ENCODE results near the gene KIAA1217. TPM values are rescaled to one million over a fixed set of nuclear protein-coding genes. Genes with fewer than 3 reads are reported as not detected.

Gene KIAA1217
- total RNA-seq, 1 donor from 2014 or later = 13.0 TPM

DNA sequence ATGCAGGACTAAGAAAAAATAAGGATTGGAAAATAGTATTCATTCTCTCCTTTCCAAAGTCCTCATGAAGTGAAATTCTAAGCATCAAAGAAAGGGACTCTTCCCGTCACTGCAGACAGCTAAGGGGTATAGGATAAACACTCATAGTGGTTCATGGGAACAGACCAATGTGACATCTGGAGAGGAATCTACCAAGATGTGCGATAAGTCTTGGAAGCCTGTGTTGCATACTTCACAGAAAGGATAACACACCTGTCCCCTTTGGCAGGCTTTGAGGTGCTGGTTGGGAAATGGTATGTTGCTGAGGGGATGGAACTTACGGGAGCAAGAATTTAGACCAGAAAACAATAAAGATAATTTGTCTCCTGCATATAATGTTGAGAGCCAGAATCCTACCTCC is 266.7 kb downstream of the KIAA1217 start:
- no peaks in the 10 kb centered on the region for H3K9me3 ChIP-seq
- H3K27ac ChIP-seq = no peak overlapping the region
- H3K4me3 ChIP-seq = no peak overlapping the region
- TF ChIP-seq, protein P1, sequence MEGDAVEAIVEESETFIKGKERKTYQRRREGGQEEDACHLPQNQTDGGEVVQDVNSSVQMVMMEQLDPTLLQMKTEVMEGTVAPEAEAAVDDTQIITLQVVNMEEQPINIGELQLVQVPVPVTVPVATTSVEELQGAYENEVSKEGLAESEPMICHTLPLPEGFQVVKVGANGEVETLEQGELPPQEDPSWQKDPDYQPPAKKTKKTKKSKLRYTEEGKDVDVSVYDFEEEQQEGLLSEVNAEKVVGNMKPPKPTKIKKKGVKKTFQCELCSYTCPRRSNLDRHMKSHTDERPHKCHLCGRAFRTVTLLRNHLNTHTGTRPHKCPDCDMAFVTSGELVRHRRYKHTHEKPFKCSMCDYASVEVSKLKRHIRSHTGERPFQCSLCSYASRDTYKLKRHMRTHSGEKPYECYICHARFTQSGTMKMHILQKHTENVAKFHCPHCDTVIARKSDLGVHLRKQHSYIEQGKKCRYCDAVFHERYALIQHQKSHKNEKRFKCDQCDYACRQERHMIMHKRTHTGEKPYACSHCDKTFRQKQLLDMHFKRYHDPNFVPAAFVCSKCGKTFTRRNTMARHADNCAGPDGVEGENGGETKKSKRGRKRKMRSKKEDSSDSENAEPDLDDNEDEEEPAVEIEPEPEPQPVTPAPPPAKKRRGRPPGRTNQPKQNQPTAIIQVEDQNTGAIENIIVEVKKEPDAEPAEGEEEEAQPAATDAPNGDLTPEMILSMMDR (IDR thresholded peaks at IDR 0.05) = no peak
- no peak for DNase-seq (ENCODE audit: low spot score in 2 of 2)
- no peaks in the 10 kb centered on the region for H3K27me3 ChIP-seq
- no peaks in the 10 kb centered on the region for H3K4me1 ChIP-seq
- intact Hi-C loops (cut with DNase I) = no loop called here
- peaks cover 2 to 10% of the 10 kb centered on the region in 2 donors for H3K36me3 ChIP-seq

DNA sequence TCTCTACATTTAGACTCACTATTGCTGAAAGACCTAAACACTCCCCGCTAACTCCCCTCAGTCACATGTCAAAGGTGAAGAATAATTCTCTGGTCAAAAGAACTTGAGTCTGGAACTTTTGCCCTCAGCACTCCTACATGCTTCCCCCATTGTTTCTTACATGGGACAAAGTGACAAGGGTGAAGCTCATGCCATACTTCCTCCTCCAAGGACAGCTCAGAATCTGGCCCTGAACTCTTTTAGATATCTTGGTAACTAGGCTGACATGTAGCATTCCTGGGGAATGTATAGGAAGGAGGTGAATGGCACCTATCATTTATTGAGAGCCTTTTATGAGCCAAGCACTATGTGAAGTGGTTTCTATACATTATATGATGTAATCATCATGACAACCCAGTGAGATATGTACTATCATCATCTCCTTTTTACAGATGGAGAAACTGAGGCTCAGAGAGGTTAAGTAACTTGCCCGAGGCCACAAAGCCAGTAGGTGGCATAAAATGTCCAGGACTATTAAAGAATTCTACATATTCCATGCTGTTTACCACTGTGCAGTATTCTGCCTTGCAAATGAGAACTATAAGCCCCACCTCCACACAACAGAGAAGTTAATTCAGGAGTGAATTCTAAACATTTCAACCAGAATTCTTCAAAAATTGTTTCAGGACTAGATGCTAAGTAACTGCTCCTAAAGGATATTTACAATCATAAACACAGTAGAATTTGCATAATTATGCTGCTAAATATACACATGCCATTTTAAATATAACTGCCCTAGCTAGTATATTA is 268.2 kb downstream of the KIAA1217 start:
- TF ChIP-seq, protein P1 (IDR thresholded peaks at IDR 0.05) = no peak
- H3K36me3 ChIP-seq = peaks cover 2 to 10% of the 10 kb centered on the region in 2 donors
- H3K4me1 ChIP-seq = no peaks in the 10 kb centered on the region
- H3K9me3 ChIP-seq = no peaks in the 10 kb centered on the region
- intact Hi-C loops (cut with DNase I) = no loop called here
- H3K27me3 ChIP-seq = no peaks in the 10 kb centered on the region
- no peak for DNase-seq (ENCODE audit: low spot score in 2 of 2)
- H3K27ac ChIP-seq = no peak overlapping the region
- H3K4me3 ChIP-seq = no peak overlapping the region

DNA sequence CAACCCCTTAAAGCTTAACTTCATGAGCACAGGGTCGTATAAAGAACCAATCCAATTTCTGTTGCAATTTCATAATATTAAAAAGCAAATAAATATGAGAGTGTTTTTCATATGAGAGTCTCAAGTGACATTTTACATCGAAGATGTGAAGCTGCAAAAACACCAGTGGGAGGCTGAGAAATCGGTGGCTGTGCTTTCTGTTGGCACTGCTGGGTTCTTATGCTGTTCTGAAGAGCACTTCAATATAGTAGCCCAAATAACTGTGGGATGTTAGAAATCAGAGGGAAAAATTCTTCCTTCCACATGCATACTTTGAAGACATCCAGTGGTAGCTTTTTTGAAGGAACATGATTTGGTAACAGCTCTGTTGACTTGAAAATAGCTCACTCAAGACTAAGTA is 269.0 kb downstream of the KIAA1217 start:
- DNase-seq (ENCODE audit: low spot score in 2 of 2) = no peak
- no peaks in the 10 kb centered on the region for H3K27me3 ChIP-seq
- intact Hi-C loops (cut with DNase I) = no loop called here
- no peaks in the 10 kb centered on the region for H3K9me3 ChIP-seq
- H3K27ac ChIP-seq = no peak overlapping the region
- H3K4me3 ChIP-seq = no peak overlapping the region
- TF ChIP-seq, protein P1 (IDR thresholded peaks at IDR 0.05) = no peak
- no peaks in the 10 kb centered on the region for H3K4me1 ChIP-seq
- peaks cover 0 to 9% of the 10 kb centered on the region in 2 donors for H3K36me3 ChIP-seq

DNA sequence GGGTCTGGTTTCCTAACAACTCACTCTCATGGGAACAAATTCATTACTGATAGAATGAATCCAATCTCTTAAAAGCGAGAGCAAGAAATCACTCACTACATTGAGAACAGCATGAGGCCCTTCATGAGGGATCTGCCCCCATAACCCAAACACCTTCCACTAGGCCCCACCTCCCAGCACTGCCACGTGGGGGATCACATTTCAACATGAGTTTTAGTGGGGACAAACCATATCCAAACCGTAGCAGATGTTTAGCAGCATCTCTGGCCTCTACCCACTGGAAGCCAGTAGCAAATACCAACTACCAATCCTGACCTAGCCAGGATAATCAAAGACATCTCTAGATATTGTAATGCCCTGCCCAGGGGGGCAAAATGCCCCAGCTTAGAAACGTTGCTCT is 270.9 kb downstream of the KIAA1217 start:
- no peaks in the 10 kb centered on the region for H3K36me3 ChIP-seq
- DNase-seq (ENCODE audit: low spot score in 2 of 2) = no peak
- H3K9me3 ChIP-seq = no peaks in the 10 kb centered on the region
- H3K27ac ChIP-seq = no peak overlapping the region
- TF ChIP-seq, protein P1 (IDR thresholded peaks at IDR 0.05) = no peak
- intact Hi-C loops (cut with DNase I) = loop anchor here (5.0 kb wide), 1 partner anchor 38 kb away; no protein-coding TSS in a partner anchor
- H3K4me3 ChIP-seq = no peak overlapping the region
- H3K27me3 ChIP-seq = no peaks in the 10 kb centered on the region
- no peaks in the 10 kb centered on the region for H3K4me1 ChIP-seq

DNA sequence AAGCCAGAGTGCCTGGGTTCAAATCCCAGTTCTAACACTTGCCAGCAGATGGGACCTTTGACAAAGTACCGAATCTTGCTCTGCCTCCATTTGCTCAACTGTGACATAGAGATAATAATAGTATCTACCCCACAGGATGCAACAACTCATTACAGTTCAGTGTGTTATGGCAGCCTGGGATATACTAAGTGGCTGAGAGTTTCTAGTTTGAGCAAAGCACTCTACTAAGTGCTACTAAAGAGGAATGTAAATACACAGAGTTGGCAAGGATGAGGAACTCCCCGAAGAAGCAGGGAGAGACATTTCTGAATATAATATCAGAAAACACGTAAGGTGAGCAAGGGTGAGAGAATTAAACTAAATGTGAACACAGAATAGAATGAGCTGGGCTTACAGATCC is 271.5 kb downstream of the KIAA1217 start:
- Histone ChIP-seq H3K4me1 (no peaks in the 10 kb centered on the region), H3K27ac (no peak overlapping the region), H3K9me3 (no peaks in the 10 kb centered on the region), H3K27me3 (no peaks in the 10 kb centered on the region), H3K4me3 (no peak overlapping the region), H3K36me3 (no peaks in the 10 kb centered on the region)
- intact Hi-C loops (cut with DNase I) = loop anchor here (5.0 kb wide), 1 partner anchor 38 kb away; no protein-coding TSS in a partner anchor
- no peak for DNase-seq (ENCODE audit: low spot score in 2 of 2)
- TF ChIP-seq, protein P1 (IDR thresholded peaks at IDR 0.05) = no peak
